HG02588 (cell line): Measurements from ENCODE around the gene VAPA.

Source experiments
- ATAC-seq: cut with Tn5 transposase; IDR thresholded peaks from one replicate; pipeline ENCODE4 v1.9.1; 2021; ENCODE audit warnings: mild to moderate bottlenecking, moderate library complexity; ENCODE audit not compliant: unreplicated experiment

VAPA gene

GRCh38 chr18:9933865-9934264, 20.0 kb downstream of the VAPA start:
- ATAC-seq = no peak

- ATAC-seq = no peak
Measured at GRCh38 chr18:9934274-9934673, 20.5 kb downstream of the VAPA start.

- ATAC-seq = no peak
Measured at GRCh38 chr18:9941103-9941502, 27.3 kb downstream of the VAPA start.

GRCh38 chr18:9941660-9942059, 27.8 kb downstream of the VAPA start:
- no peak for ATAC-seq

GRCh38 chr18:9943311-9943710, 29.5 kb downstream of the VAPA start:
- no peak for ATAC-seq

- ATAC-seq = no peak
Measured at GRCh38 chr18:9944805-9945204, 31.0 kb downstream of the VAPA start.

- no peak for ATAC-seq
Measured at GRCh38 chr18:9946831-9947230, 33.0 kb downstream of the VAPA start.

- no peak for ATAC-seq
Measured at GRCh38 chr18:9947248-9947647, 33.4 kb downstream of the VAPA start.

- ATAC-seq = no peak
Measured at GRCh38 chr18:9949315-9949714, 35.5 kb downstream of the VAPA start.

GRCh38 chr18:9949861-9950260, 36.0 kb downstream of the VAPA start:
- no peak for ATAC-seq

GRCh38 chr18:9950289-9951016, 36.6 kb downstream of the VAPA start:
- ATAC-seq = no peak

GRCh38 chr18:9951022-9951859, 37.4 kb downstream of the VAPA start:
- no peak for ATAC-seq

GRCh38 chr18:9952633-9953416, 39.0 kb downstream of the VAPA start:
- ATAC-seq = no peak

- ATAC-seq = no peak
Measured at GRCh38 chr18:9958861-9959399, 45.1 kb downstream of the VAPA start.

GRCh38 chr18:9959564-9959963, 45.7 kb downstream of the VAPA start:
- ATAC-seq = no peak

- ATAC-seq = no peak
Measured at GRCh38 chr18:9960258-9960904, 46.6 kb downstream of the VAPA start.

GRCh38 chr18:9961041-9961440, 47.2 kb downstream of the VAPA start:
- ATAC-seq = no peak

GRCh38 chr18:9965711-9966624, 52.2 kb downstream of the VAPA start:
- ATAC-seq = no peak

GRCh38 chr18:9968081-9968848, 54.4 kb downstream of the VAPA start:
- no peak for ATAC-seq
